ENCODE measurements around the gene DGAT2.

The DGAT2 gene

GRCh38 chr11:75773595-75774353, 5.2 kb downstream of the DGAT2 start:
- no peak for TF ChIP-seq CTCF (IDR thresholded peaks at IDR 0.05; ENCODE audit: extremely low read depth, missing control alignments)
- peak; percentile 83 for DNase-seq (ENCODE audit: low spot score)

GRCh38 chr11:75775056-75775455, 6.5 kb downstream of the DGAT2 start:
- TF ChIP-seq CTCF (IDR thresholded peaks at IDR 0.05; ENCODE audit: extremely low read depth, missing control alignments): no peak
- DNase-seq (ENCODE audit: low spot score): no peak

GRCh38 chr11:75776546-75776945, 8.0 kb downstream of the DGAT2 start:
- DNase-seq (ENCODE audit: low spot score): no peak
- no peak for TF ChIP-seq CTCF (IDR thresholded peaks at IDR 0.05; ENCODE audit: extremely low read depth, missing control alignments)

GRCh38 chr11:75777461-75778110, 9.0 kb downstream of the DGAT2 start:
- no peak for TF ChIP-seq CTCF (IDR thresholded peaks at IDR 0.05; ENCODE audit: extremely low read depth, missing control alignments)
- DNase-seq (ENCODE audit: low spot score): no peak

DNA sequence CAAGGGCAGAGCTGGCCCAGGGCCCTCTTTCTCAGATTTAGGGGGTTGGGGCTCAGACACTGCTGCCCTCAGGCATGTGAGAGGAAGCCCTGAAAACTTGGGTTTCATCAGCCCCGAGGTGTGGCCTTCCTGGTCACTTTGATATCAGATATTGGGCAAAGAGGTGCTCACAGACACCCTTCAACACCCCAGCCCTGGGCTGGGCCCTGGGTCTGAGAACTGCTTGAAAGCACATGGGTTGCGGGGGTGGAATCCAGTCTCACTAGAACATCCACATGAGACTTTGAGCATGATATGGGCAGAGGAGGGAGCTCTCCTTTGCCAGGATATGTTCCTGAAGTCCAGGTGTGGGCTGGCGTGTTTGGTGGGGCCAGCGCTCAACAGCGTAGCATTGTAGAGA, 10.4 kb downstream of the DGAT2 start:
- TF ChIP-seq CTCF (IDR thresholded peaks at IDR 0.05; ENCODE audit: extremely low read depth, missing control alignments): no peak
- DNase-seq (ENCODE audit: low spot score): no peak

DNA sequence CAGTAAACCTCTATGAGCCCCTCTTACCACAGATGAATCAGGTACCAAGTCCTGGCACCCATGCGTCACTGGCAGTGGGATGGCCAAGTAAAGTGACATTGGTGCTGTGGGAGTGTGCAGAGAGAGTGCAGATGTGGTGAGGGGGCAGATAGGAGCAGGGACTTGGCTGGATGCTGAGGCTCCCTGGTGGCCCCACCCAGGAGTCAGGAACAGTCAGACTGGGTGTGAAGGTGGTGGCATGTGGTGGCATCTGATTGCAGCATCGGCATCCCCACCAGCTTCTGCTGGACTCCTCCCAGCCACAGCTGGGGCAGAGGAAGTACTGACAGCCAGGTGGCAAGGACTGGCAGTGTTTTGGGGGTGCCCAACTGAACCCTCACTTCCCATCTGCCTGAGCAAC, 11.4 kb downstream of the DGAT2 start:
- no peak for TF ChIP-seq CTCF (IDR thresholded peaks at IDR 0.05; ENCODE audit: extremely low read depth, missing control alignments)
- DNase-seq (ENCODE audit: low spot score): no peak

- no peak for TF ChIP-seq CTCF (IDR thresholded peaks at IDR 0.05; ENCODE audit: extremely low read depth, missing control alignments)
- DNase-seq (ENCODE audit: low spot score): no peak
These were observed 12.3 kb downstream of the DGAT2 start for GRCh38 chr11:75780888-75781287.

Measured in GM20000 (cell line).